GM06990 (cell line): ENCODE measurements around the gene TCHHL1.
A peak's percentile ranks its signal among the peaks of the same experiment; 100 is the strongest.

Experiments used
- DNase-seq: peaks from one replicate; pipeline ENCODE4 v3.0.0-alpha.2; 2011; ENCODE audit not compliant: insufficient read length; ENCODE audit errors: extremely low read depth
- H3K27me3 ChIP-seq: replicated peaks from 2 replicates; pipeline ENCODE4 v1.6.0; 2011; ENCODE audit warnings: low read length; ENCODE audit not compliant: control insufficient read depth, insufficient read depth
- H3K36me3 ChIP-seq: 2 replicates; pipeline ENCODE4 v1.5.1; 2011; ENCODE audit warnings: low read length; ENCODE audit not compliant: control insufficient read depth, insufficient read depth
- H3K4me3 ChIP-seq: replicated peaks from 2 replicates; pipeline ENCODE4 v1.5.1; 2011; ENCODE audit warnings: low read depth, mild to moderate bottlenecking, control low read depth, low read length
- CTCF ChIP-seq: IDR thresholded peaks from 2 replicates; pipeline ENCODE4 v1.5.1; 2011; ENCODE audit warnings: low read length, control low read depth, mild to moderate bottlenecking, inconsistent platforms; ENCODE audit not compliant: insufficient read depth, poor library complexity, severe bottlenecking

The TCHHL1 gene

GRCh38 chr1:152107984-152108881 is 19.4 kb upstream of the TCHHL1 start:
- DNase-seq = peak; percentile 3
- no peak overlapping the region for H3K4me3 ChIP-seq
- H3K36me3 ChIP-seq = no peaks in the 10 kb centered on the region
- no peaks in the 10 kb centered on the region; the same call in 1 of the 2 replicates for H3K27me3 ChIP-seq
- TF ChIP-seq CTCF = no peak

- DNase-seq = peak; percentile 6
- H3K27me3 ChIP-seq = no peaks in the 10 kb centered on the region; the same call in none of the 2 replicates
- no peak overlapping the region for H3K4me3 ChIP-seq
- no peaks in the 10 kb centered on the region for H3K36me3 ChIP-seq
- TF ChIP-seq CTCF = no peak
These were observed 18.4 kb upstream of the TCHHL1 start for GRCh38 chr1:152107031-152107983.

DNA sequence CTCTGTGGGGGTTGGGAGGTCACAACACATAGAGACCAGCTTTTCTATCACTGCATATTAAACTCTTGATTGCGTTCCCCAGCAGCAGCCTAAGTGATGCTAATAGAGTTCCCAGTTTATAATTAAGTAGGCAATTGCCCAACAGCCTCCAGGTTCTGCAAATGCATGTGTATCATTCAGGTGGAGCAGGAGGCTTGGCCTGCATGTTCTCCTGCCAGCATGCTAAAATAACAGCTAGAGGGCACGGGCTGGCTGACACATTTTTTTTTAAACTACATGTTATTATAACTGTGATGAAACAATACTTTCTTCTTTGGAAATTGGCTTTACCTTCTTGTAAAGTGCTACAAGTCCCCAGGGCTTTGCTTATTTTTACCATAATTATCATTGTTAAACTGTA is 16.0 kb upstream of the TCHHL1 start:
- Histone ChIP-seq H3K36me3 (no peaks in the 10 kb centered on the region), H3K27me3 (no peaks in the 10 kb centered on the region; the same call in 1 of the 2 replicates), H3K4me3 (no peak overlapping the region)
- TF ChIP-seq CTCF = no peak
- no peak for DNase-seq

- no peak for TF ChIP-seq CTCF
- Histone ChIP-seq H3K4me3 (no peak overlapping the region), H3K27me3 (no peaks in the 10 kb centered on the region), H3K36me3 (no peaks in the 10 kb centered on the region)
- DNase-seq = no peak
These were observed 8.1 kb upstream of the TCHHL1 start for GRCh38 chr1:152096931-152097330.

GRCh38 chr1:152086760-152087159 is 2.1 kb downstream of the TCHHL1 start:
- no peaks in the 10 kb centered on the region; the same call in 1 of the 2 replicates for H3K27me3 ChIP-seq

More at GRCh38 chr1:152086760-152087159, 2.1 kb downstream of the TCHHL1 start:
- H3K4me3 ChIP-seq = no peak overlapping the region
- DNase-seq = no peak
- no peak for TF ChIP-seq CTCF
- H3K36me3 ChIP-seq = no peaks in the 10 kb centered on the region
